NCI-H187 (cell line): ENCODE data around the gene RGS19.
"Not testable (repeated sequence)": the region's sequence is repeated elsewhere in the genome, so short reads cannot be mapped to it uniquely, and the experiment has no call there.

Experiments used
- DNase-seq, 2 experiments: peaks; one replicate each; lab custom pipeline; 2025; lab: John Stamatoyannopoulos, UW

The RGS19 gene

DNA sequence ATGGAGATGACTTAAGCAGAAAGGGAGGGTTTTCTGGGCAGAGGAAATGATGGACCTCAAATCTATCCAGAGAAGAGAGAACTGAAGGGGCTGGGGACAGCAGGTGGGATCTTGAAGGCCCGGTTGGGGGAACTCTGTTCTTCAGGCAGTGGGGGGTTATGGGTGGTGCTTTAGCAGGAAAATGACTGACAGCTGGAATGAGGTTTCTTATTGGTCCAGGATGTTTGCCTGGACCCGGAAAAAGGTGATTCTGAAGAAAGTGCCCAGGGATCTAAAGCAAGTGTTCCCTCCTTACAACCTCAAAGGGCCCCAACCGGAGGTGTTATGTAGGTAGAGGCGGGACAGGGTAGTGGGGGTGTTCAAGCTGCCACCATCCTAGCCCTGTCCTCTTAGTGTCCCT is 16.1 kb upstream of the RGS19 start:
- no peak for DNase-seq

DNA sequence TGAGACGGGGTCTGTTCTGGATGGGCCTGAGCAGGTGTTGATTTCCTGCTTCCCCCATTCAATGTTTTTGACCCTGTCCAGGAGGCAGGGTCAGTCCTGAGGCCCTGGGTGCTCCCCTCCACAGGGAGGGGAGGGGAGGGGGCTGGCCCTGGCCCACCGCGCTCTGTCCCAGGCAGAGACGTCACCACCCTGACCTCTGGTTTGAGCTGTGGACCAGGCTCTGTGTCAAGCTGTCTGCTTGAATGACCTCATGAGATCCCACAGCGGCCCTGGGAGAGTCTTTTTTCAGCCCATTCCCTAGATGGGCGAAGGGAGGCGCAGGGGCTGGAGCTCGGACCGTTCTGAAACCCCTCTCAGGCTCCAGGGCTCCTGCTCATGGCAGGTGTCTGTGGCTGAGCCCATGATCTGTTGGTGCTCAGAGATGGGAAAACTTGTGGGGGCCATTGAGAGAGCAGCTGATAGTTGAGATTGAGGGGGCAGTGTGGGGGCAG is 13.7 kb upstream of the RGS19 start:
- DNase-seq: no peak

DNA sequence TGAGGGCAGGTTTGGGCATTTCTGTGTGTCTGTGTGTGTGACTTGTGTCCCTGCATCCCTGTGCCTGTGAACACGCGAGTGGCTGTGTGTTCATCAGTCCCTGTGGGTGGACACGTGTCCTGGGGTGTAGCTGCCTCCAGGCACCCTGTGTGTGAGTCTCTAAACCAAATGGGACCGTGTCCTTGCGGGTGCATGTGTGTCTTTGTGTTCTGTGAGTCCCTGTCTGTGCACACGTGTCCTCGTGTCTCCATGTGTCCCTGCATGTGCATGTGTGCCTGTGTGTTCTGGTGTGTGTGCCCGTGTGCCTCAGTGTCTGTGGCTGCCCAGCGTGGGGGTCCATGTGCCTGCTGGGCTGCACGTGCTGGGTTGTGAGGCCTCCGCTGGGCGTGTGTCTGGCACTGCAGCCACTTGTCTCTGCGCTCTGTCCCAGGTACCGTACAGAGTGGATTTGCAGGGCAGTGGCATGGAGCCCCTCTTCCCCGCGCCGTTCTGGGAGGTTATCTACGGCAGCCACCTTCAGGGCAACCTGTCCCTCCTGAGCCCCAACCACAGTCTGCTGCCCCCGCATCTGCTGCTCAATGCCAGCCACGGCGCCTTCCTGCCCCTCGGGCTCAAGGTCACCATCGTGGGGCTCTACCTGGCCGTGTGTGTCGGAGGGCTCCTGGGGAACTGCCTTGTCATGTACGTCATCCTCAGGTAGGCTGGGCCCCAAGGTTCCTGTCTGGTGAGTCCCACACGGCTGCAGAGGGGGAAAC is 13.1 kb upstream of the RGS19 start:
- no peak for DNase-seq

DNA sequence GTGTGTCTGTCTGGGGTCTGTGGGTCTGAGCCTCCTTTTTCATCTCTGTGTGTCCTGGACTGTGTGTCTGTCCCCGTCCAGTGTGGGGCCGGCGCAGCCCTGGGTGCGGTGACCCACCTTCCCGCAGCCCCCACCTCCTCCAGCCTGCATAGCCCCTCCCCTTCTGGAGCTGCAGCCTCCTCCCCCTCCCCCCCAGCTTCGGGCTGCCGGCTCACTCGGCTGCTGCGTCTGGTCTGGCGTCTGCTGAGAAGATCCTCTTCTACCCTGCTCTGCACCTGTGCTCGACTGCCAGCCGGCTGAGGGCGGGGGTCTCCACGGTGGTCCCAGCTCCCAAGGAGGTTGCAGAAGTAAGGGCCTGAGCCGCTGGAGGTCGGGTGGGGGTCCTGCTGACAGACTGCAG is 12.5 kb upstream of the RGS19 start:
- DNase-seq: no peak

DNA sequence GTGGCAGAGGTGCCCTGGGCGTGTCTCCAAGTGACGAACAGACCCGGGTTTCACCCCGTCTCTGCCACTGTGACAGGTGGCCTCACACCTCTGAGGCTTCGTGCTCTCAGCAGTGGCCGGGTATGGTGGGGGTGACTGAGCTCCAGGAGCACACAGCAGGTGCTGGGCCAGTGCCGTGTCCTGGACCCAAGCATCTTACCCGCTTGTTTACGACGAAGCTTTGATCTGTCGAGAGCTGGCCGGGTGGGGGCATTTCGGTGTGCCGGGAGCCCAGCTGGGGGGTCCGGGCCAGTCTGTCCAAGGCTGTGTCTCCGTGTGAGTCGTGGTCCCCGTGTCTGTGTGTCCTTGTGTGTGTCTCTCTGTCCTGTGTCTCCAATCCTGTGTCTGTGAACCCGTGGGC is 12.0 kb upstream of the RGS19 start:
- DNase-seq: no peak

DNA sequence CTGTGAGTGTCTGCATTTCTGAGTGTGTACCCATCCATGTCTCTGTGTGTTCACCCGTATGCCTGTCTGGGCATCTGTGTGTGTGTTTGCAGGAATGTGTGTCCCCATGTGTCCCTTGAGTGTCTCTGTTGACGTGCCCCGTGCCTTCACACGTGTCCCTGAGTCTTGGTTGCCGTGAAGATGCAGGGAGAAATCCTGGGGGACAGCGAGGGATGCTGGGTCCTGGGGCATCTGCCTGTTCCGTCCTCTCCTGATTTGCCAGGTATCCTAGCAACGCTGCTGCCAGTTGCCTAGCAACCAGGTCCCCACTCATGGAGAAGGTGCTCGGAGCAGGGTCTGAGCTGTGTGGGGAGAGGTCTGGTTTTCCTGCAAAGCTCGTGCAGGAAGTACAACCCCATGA is 10.8 kb upstream of the RGS19 start:
- DNase-seq: no peak

DNA sequence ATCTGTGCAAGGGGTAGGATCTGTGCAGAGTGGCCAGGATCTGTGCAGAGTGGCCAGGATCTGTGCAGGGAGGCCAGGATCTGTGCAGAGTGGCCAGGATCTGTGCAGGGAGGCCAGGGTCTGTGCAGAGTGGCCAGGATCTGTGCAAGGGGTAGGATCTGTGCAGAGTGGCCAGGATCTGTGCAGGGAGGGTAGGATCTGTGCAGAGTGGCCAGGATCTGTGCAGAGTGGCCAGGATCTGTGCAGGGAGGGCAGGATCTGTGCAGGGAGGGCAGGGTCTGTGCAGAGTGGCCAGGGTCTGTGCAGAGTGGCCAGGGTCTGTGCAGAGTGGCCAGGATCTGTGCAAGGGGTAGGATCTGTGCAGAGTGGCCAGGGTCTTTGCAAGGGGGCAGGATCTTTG is 9.3 kb upstream of the RGS19 start:
- not testable (repeated sequence) for DNase-seq

DNA sequence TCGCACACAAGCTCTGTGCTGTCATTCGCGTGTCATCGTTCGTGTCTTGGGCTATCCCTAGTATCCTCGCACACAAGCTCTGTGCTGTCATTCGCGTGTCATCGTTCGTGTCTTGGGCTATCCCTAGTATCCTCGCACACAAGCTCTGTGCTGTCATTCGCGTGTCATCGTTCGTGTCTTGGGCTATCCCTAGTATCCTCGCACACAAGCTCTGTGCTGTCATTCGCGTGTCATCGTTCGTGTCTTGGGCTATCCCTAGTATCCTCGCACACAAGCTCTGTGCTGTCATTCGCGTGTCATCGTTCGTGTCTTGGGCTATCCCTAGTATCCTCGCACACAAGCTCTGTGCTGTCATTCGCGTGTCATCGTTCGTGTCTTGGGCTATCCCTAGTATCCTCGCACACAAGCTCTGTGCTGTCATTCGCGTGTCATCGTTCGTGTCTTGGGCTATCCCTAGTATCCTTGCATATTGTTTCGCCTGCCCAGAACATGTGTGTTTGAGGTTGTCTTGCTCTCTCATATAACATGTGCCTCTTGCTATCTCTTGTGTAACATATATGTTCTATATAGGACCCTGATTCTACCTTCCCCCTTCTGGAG is 8.0 kb upstream of the RGS19 start:
- DNase-seq: not testable (repeated sequence)

DNA sequence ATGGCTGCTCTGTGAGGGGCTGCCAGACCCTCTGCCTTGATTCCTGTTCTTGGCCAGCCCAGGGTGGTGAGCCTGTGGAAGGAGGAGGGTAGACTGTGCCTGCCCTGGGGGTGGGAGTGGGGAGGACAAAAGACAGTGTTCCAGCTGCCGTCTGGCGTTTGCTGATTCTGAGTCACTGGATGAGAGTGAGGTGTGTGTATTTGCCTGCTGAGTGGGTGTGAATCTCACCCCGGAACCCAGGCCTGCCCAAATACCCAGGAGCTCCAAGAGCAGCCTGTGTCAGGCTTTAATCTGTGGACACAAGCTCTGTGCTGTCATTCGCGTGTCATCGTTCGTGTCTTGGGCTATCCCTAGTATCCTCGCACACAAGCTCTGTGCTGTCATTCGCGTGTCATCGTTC is 7.5 kb upstream of the RGS19 start:
- DNase-seq: no peak

DNA sequence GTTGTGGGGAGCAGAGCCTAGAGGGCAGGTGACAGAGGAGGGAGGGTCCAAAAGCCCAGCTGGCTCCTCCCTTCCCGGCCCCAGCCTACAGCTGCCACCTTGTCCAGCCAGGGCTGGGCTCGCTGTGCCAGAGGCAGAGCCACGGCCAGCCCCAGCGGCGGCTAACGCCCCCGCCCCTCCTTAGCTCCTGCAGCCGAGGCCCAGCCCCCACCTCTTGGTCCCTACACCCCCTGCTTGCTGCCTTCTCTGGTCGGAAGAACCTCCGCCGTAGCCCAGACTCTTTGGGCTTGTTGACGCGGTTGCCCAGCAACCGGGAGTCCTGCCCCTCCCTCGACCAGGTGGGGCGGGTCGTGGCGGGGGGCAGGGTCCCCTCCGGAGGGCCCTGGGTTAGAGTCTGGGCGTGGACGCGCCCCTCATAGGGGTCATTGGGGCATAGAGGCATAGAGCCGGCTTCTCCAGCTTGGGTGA is 5.4 kb upstream of the RGS19 start:
- no peak for DNase-seq

DNA sequence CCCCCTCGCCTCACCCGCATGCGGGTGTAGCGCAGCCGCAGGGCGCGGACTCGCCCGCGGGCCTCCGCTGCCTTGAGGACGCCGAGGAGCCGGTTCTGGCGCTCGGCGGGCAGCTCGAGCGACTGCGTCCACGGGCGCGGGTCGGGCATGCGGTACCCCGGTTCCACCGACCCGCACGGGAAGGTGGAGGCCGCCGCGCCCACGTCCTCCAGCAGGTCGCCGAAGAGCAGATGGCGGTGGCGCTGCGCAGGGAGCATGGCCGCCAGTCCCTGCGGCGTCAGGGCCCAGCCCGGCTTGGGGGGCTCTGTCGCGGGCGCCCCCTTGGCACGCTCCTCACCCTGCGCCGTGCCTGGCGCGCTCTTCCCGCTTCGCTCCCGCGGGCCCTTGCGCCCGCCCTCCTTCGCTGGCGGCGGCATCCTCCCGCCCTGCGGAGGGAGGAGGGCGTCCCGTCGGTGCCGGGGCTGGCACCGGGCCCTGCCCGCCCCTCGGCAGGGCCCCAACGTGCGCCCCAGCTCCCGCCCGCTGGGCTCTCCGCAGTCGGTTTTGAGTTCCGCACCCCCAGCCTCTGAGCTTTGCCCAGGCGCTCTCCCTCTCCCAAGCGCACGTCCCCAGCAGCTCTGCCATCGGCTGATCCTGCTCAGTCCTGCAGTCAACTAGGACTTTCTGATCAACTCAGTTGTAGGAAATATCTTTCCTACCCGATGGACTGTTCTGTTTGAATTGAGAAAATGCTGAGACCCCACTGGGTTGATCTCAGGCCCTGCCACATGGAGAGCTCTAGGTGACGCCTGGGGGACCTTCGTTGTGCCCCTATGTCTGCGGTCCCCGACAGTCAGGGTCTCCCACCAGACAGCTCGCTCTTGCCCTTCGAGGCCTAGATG is 4.7 kb upstream of the RGS19 start, which contains the start of gene LKAAEAR1:
LKAAEAR1 (minus strand) TSS at position 595 of the 881 bp plus-strand sequence; CDS start at position 416, 179 bp downstream.
- DNase-seq: no peak

DNA sequence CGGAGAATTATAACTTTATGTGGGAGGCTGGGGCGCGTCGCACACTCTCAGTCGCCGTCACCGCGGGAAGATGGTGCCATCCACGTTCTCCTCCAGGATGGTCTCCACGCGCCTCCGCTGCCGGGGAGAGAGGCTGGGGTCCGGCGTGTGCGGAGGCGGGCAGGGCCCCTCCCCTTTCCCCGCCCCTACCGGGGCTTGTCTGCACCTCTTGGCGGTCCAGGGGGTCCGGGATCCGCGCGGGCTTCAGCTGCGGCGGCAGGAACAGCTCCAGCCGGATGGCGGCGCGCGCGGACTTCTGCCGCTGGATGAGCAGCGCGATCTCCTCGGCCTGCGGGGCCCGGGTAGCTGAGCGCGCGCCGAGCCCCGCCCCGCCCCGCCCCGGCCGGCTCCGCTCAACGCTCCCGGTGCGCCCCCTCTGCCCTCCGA is 4.1 kb upstream of the RGS19 start:
- peak; percentile 61 to 73 for DNase-seq

DNA sequence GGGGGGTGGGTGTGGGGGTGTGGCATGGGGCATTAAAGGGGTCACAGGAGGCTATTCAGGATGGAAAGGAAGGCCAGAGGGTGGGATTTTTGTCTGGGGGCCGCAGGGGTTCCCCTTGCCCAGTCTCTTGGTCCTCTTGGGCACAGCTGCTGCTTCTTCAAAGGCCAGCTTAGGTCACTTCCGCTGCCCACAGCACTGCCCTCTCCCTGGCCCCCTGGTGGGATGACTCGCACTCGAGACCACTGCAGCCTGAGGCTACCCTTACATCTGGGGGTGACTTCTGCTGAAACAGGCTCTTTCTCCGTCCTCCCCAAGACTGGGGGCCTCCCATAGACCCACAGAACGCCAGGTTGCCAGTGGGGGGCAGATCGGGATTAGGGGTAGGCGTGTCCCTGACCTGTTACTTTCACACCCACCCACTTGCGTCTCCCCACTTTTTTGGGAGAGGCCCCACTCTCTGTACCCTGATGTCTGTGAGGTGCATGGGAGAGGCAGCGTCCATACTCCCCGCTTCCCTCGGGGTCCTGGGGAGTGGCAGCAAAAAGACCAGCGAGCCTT is 3.6 kb upstream of the RGS19 start:
- DNase-seq: no peak

DNA sequence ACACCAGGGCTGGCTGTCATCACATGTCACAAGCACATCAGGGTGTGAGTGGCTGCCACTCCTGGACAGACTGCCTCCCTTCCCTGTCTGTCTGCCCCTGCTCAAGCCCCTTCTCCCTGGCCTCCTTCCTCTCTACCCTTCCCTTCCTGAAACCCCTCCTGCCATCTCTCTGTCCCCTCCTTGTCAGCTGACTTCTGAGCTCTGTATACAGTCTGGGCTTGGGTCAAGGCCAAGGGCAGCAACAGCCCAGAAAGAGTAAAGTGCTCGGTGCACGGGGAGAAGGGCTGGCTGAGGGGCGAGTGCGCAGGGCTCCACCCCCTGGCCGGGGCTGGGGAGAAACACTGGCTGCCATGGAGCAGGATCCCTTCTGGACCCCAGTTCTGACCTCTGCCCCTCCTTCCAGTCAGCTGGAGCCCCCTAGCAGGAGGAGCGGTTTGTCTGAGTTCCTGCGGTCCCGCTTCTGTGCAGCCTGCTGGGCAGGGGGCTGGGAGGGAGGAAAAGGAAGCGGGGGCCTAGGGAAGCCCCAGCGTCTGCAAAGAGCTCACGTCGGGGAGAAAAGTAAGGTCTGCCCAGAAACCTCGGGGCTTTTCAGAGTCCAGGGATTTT is 2.9 kb upstream of the RGS19 start:
- DNase-seq: no peak

DNA sequence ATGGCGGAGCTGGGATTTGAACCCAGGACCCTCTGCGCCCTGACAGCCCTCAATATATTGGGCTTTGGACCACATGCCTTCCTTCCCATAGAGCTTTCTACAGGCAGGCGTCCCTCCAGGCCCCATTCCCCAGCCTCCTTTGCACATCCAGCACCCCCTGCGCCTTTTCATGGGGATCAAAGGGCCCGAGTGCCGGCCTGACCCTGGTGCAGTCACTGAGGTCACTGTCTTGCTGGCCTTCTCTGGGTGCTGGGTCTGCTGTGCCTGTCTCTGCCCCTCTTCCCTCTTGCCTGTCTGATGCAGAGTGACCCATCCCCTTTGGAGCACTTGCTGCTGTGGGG is 2.3 kb upstream of the RGS19 start:
- no peak for DNase-seq

DNA sequence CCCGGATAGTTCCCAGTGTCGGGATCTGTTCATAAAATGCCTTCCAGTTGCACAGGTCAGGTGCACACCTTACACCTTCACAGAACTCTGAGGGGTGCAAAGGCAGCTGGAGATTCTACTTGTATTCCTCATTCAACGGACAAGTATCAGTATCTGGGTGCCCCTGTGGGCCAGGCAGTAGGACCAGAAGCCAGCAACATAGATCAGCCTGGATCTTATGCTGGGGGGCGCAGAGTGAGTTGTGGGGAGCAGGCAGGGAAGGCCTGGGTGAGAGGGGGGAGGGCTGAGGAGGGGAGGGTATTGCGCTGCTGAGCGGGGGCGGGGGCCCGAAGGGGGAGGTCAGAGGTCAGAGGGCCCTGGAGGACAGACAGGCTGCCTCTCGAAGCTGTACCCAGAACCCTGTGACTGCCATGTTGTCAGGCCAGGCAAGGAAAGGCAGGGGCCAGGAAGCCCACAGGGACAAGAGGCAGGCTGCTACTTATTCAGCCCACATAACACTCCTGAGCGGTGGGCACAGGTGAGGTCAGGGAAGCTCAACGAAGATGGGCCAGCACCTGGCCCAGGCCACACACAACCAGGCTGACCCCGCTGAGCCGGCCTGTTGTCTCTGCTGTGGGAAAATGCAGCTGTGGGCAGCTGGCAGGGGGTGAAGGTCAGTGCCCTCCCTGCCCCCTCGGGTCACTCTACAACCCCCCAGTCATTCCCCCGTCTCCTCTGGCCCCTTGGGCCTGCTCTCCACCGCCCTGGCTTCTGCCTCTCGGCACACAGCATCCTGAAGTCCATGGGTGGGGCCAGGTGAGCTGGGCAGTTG is 1.7 kb upstream of the RGS19 start:
- DNase-seq: no peak

DNA sequence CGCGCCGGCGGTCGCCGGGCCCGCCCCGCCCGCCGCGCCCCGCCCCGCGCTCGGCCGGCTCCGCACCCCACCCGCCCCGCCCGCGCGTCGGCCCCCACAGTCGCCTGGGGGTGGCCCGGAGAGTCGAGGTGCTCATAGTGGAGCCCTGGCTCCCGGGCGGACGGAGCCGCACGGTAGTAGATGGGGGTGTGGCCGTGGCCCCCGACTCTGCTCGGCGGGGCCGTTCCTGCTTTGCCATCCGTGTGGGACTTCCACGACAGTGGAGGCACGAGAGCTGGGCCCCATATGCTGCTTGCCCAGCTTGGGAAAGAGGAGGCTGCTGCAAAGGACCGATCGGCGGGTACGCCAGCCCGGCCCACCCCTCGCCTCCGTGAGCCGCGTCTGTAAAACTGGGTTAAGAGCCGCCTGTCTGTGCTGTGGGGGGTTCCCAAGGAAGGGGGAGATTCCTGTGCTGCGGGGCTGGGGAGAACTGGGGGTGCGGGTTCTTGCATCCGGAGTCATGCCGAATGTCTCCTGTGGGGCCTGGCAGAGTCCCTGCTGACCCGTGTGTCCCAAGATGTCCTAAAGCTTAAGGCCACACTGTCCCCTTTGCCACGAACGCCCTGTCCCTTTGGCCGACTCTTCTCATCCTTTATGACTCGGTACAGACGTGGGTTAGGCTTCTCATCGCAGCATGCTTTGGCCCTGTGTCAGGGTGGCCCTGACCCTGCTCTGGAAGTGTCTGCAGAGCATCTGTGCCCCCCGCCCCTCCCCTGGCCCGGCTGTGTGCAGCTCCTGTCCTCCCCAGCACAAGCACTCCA is 895 bp upstream of the RGS19 start, which contains the start of gene OPRL1:
OPRL1 (plus strand) TSS at position 70 of the 800 bp plus-strand sequence. CDS start 12,639 bp downstream, outside the sequence.
- DNase-seq: no peak

DNA sequence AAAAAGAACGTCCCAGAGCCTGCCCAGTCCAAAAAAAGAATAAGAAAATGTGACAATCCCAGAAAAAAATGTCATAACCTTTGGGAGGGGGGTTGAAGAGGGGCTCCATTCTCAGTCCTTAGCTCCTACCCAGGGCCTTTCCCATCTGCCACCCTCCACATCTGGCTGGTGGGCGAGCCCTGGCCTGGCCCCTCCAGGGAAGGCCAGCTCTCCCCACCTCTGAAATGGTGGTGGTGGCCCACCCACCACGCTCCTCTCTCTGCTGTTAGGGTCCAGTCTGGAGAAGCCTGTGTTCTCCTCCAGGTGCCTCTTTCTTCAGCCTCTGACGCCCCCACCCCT is 415 bp downstream of the RGS19 start:
- DNase-seq: no peak

DNA sequence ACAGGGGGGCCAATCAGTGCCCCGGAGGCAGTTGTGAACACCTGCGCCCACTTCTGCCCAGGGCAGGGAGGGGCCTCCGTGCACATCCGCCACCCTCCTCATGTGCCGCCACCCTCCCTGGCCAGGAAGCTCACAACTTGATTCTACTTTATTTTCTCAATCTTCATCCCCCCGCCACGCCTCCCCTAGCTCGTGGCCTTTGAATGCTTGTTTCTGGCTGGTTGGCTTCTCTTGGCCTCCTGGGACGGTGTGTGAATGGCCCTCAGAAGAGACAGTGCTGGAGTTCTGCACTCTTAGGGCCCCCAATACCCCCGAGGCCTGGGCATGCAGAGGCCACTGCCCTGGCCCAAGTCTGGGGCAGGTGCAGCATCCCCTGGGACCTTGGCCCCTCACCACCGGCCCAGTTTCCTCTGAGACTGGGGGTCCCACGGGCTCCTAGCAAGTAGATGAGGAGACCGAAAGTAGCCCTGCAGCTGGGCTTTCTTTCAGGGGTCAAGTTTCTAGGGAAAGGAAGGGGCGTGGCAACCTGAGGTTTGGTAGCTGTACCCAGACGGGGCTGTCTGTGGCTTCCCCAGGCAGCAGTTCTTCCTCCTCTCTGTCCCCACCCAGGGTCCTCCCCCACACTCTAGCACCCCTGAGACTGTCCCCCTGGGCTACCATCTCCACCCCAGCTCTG is 1.3 kb downstream of the RGS19 start:
- DNase-seq: no peak

DNA sequence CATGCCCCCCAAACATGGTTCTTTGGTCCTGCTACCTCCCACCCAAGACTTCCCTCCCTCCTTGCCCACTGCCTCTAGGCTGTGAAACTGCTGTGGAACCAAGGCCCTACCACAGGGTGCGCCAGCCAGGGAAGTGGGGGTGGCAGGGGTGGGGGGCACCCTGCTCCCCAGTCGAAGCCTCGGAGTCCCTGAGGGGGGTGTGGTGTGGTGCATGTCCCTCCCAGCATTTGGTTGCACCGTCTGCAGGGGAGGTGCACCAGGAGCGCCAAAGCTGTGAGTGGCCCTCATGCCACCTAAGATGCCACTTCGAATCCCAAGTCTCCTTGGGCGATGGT is 1.8 kb downstream of the RGS19 start:
- DNase-seq: no peak
